ENCODE measurements around the gene HAND2.

GRCh38 chr4:173536808-173537429 is 6.9 kb upstream of the HAND2 start:
- TF ChIP-seq CTCF (IDR thresholded peaks at IDR 0.05; ENCODE audit: low read depth, low read length) (peak; percentile 10), MYC (IDR thresholded peaks at IDR 0.05; ENCODE audit: low read depth, low read length) (no peak)

Data from NB4 (cell line).